Activated T-cell treated with anti-CD3 and anti-CD28 coated beads, Interleukin-2, amount 50 U/mL, for 4 hours (primary cell): ENCODE data around the gene OCLN. TPM values are rescaled to one million over a fixed set of nuclear protein-coding genes. Genes with fewer than 3 reads are reported as not detected.
"Not testable (repeated sequence)": the region's sequence is repeated elsewhere in the genome, so short reads cannot be mapped to it uniquely, and the experiment has no call there.

Experiments
- ATAC-seq, 2 donors: fragments of 200-7000 bp; cut with Tn5 transposase; one replicate each; pipeline ENCODE4 v1.10.0; 2021
- DNase-seq: peaks from one replicate; pipeline ENCODE4 v3.0.0-alpha.2; 2020
- H3K27me3 Mint-ChIP-seq: one replicate; pipeline ENCODE4 v1.8.0; 2021; ENCODE audit warnings: low read depth, mixed read lengths
- H3K36me3 Mint-ChIP-seq: one replicate; pipeline ENCODE4 v1.8.0; 2022; ENCODE audit warnings: mixed read lengths; ENCODE audit not compliant: insufficient read depth
- H3K4me1 Mint-ChIP-seq: one replicate; pipeline ENCODE4 v1.8.0; 2021; ENCODE audit warnings: low read depth, mixed read lengths
- H3K4me3 Mint-ChIP-seq: one replicate; pipeline ENCODE4 v1.8.0; 2021; ENCODE audit warnings: mild to moderate bottlenecking, moderate library complexity, mixed read lengths
- H3K9me3 Mint-ChIP-seq: one replicate; pipeline ENCODE4 v1.8.0; 2021; ENCODE audit warnings: mixed read lengths
- total RNA-seq, 3 donors: library from RNA; stranded (reverse); gene quantifications; one replicate each; pipeline ENCODE4 v1.2.1, GENCODE V29; 2021

OCLN gene
- total RNA-seq, 3 donors from 2014 or later, result 0.08 to 1.4 (median 0.90) TPM

DNA sequence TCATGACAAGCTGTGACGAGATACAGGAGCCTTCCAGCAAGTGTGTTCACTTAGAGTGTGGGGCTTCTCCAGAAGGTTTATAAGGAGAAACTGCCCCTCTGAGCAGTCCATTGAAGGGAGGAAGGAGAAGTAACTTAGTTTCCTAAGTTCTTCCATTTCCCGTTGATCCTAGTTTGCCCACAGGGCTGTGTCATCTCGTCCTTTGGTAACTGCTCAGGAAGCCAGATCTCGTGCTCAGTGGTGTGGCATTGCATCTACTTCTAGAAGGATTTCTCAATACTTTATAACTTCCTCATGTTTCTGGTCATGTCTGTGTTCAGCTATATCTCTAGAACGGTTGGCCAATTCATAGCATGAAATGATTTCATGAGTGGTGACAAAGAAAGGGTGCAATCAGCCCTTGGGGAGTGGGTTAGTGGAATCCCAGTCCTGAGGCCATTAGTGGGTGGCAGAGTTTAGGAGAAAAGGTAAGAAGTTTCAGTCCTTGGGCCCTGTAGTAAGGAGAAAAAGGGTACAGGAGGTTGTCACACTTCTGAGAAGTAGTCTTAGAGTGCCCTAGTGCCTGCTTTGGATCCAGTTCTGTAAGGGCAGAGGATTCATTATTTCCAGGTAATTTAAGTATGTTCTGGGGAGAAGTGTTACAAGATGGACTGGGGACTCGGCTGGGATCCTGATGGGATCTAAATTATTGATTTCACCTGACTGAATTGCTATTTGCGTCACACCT lies 103.7 kb downstream of the OCLN start:
- not testable (repeated sequence) for H3K36me3 Mint-ChIP-seq, H3K4me3 Mint-ChIP-seq, ATAC-seq

GRCh38 chr5:69601947-69602346 lies 109.4 kb downstream of the OCLN start:
- not testable (repeated sequence) for DNase-seq, H3K4me1 Mint-ChIP-seq, H3K27me3 Mint-ChIP-seq, ATAC-seq, H3K9me3 Mint-ChIP-seq, H3K36me3 Mint-ChIP-seq, H3K4me3 Mint-ChIP-seq

More for the DNA sequence above, 103.7 kb downstream of the OCLN start:
- H3K27me3 Mint-ChIP-seq, H3K9me3 Mint-ChIP-seq, H3K4me1 Mint-ChIP-seq, DNase-seq: not testable (repeated sequence)

DNA sequence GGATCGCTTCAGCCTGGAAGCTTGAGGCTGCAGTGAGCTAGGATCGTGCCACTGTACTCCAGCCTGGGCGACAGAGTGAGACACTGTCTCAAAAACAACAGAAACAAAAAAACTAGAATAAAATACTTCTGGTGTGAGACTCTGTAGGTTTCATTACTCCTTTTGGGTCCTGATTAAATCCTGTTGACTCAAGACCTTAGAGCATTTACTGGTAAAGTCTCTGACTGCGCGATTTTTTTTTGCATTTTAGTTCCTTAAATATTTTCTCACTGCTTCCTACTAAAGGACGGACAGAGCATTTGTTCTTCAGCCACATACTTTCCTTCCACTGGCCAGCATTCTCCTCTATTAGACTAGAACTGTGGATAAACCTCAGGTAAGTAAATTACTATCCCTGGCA lies 114.2 kb downstream of the OCLN start:
- H3K36me3 Mint-ChIP-seq, H3K27me3 Mint-ChIP-seq, H3K4me1 Mint-ChIP-seq, H3K9me3 Mint-ChIP-seq, ATAC-seq, DNase-seq, H3K4me3 Mint-ChIP-seq: not testable (repeated sequence)

Other genes starting within 250 kb of the OCLN start
- gene CCDC125, start 160.0 kb upstream of the OCLN start, total RNA-seq, result 1 to 10 TPM; 6.3 to 7.9 (median 7.2) TPM
- 100 to 1,000 TPM; 126 to 145 (median 135) TPM for gene AK6, start 123.3 kb upstream of the OCLN start, total RNA-seq
- 100 to 1,000 TPM in 1 of 3 donors, 10 to 100 TPM in 2; 78.7 to 111 (median 91.4) TPM for gene TAF9, start 123.3 kb upstream of the OCLN start, total RNA-seq
- gene RAD17, start 123.0 kb upstream of the OCLN start, total RNA-seq, result 10 to 100 TPM; 19.9 to 25.1 (median 24.7) TPM
- gene MARVELD2, start 77.7 kb upstream of the OCLN start, total RNA-seq, result under 1 TPM; 0.46 to 0.53 (median 0.48) TPM
- gene GTF2H2C, start 67.4 kb downstream of the OCLN start, total RNA-seq, result 100 to 1,000 TPM in 1 of 3 donors, 10 to 100 TPM in 2; 67.8 to 108 (median 94.3) TPM